Measurements from ENCODE around the gene RPL13A.
A peak's percentile ranks its signal among the peaks of the same experiment; 100 is the strongest.
"Not testable (repeated sequence)": the region's sequence is repeated elsewhere in the genome, so short reads cannot be mapped to it uniquely, and the experiment has no call there.

The RPL13A gene

DNA sequence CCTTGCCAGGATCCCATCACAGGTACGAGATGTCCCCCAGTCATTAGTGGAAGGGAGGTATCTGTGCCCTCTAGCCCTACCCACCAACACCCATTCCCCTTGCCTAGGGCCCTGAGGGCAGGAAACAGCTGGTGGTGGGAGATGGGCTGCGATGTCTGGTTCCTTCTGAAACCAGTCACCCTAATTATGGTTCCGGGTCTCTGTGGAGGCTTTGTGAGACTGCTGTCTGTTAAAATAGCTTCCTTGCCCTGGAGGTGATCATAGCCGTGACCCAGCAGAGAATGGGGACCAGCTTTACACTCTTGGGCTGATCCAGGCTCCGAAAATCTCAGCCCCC is 28.9 kb upstream of the RPL13A start:
- DNase-seq, result no peak

DNA sequence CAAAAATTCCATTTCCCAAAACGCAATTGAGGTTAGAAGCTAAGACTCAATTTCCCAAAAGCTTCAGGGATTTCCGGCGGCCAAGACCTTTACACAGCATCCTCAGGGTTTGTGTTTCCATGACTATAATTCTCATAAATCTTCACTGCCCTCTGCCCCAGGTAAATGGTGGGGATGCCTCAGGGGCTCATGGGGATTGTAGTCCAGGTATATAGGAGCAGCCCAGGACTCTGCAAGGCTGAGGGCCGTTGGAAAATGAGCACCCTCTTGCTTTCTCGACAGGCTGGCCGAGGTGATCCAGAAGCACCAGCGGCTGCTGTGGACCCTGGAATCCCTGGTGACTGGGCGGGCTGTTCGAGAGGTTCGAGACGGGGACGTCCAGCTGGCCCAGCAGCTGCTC is 28.0 kb upstream of the RPL13A start:
- no peak for DNase-seq

DNA sequence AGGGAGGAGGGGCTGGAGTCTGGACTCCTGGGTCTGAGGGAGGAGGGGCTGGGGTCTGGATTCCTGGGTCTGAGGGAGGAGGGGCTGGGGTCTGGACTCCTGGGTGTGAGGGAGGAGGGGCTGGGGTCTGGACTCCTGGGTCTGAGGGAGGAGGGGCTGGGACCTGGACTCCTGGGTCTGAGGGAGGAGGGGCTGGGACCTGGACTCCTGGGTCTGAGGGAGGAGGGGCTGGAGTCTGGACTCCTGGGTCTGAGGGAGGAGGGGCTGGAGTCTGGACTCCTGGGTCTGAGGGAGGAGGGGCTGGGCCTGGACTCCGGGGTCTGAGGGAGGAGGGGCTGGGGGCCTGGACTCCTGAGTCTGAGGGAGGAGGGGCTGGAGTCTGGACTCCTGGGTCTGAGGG is 26.3 kb upstream of the RPL13A start:
- DNase-seq, result not testable (repeated sequence)

DNA sequence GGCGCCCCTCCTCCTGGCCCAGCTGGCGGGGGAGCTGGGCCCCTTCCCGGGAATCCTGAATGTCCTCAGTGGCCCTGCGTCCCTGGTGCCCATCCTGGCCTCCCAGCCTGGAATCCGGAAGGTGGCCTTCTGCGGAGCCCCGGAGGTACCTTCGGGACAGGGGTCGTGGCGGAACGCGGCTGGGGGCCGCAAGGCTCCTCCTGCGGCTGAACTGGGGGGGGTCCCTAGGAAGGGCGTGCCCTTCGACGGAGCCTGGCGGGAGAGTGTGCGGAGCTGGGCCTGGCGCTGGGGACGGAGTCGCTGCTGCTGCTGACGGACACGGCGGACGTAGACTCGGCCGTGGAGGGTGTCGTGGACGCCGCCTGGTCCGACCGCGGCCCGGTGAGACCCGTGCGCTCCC is 25.8 kb upstream of the RPL13A start:
- no peak for DNase-seq

DNA sequence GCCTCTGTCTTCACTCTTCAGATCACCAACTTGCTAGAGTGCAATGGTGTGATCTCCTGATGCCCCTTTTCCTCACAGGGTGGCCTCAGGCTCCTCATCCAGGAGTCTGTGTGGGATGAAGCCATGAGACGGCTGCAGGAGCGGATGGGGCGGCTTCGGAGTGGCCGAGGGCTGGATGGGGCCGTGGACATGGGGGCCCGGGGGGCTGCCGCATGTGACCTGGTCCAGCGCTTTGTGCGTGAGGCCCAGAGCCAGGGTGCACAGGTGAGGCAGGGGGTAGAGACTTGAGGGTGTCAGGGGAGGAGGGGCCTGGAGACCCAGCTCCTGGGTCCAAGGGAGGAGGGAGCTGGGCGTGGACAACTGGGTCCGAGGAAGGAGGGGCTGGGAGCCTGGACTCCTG is 24.9 kb upstream of the RPL13A start:
- no peak for DNase-seq

DNA sequence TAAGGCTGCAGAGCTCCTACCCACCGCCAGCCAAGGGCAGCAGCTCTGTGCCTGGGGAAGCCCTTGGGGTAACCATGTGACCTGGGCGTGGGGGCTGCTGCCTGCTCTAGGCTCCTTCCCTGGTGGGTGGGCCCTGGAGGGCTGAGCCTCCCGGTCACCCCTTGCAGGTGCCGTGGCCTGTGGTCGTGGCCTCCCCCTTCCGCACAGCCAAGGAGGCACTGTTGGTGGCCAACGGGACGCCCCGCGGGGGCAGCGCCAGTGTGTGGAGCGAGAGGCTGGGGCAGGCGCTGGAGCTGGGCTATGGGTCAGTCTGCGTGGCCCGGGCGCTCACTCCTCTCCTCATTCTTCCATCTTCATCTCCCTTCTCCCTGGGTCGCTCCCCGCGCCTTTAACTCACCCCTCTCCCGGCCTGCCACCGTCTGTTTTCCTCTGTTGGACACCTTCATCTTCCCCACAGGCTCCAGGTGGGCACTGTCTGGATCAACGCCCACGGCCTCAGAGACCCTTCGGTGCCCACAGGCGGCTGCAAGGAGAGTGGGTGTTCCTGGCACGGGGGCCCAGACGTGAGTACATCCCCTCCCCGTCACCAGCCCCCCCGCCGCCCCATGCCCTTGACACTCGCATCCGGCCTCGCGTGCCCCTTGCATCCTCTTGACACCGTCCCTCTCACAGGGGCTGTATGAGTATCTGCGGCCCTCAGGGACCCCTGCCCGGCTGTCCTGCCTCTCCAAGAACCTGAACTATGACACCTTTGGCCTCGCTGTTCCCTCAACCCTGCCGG is 23.3 kb upstream of the RPL13A start:
- DNase-seq, result no peak

DNA sequence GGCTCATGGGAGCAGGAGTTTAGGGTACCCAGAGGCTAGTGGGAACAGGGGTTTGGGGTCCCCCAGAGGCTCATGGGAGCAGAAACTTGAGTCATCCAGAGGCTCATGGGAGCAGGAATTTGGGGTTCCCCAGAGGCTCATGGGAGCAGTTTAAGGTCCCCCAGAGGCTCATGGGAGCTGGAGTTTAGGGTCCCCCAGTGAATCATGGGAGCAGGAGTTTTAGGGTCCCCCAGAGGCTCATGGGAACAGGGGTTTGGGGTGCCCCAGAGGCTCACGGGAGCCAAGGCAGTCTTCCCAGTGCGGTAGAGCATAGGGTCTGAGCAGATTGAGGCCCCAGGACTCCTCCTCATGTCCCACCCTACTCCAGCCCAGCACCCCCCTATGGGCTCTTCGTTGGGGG is 22.0 kb upstream of the RPL13A start:
- no peak for DNase-seq

DNA sequence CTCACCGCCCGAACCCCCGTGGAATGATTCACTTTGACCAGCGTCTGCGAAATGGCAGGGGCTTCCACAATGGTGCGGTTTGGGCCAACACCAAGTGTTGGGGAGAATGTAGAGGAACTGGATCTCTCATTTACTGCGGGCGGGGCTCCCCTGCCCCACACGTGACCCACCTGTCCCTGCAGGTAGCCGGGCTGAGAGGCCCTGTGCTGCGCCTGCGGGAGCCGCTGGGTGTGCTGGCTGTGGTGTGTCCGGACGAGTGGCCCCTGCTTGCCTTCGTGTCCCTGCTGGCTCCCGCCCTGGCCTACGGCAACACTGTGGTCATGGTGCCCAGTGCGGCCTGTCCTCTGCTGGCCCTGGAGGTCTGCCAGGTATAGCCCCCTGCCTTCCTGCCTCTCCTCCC is 19.2 kb upstream of the RPL13A start:
- DNase-seq, result no peak

DNA sequence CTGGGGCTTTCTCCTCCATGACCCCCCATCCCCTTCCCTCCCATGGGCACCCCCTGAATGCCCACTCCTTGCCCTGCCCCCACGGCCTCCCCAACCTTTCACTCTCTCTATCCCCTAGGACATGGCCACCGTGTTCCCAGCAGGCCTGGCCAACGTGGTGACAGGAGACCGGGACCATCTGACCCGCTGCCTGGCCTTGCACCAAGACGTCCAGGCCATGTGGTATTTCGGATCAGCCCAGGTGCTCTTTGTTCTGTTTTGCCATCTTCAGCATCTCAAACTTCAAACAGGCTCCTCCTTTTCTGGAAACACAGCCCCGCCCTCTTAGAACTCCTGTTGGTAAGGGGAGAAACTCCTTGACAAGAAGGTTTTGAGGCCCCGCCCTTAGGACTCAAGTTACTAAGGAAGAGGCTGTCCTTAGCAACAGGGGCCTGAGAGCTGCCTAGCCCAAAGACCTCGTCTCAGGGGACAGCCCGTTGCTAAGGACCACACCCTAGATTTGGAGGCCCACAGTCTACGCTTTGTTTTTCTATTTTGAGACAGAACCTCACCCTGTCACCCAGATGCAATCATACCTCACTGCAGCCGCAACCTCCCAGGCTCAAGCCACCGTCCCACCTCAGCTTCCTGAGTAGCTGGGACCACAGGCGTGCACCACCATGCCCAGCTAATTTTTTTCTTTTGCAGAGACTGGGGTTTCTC is 18.5 kb upstream of the RPL13A start:
- DNase-seq, result peak; percentile 51 to 63

DNA sequence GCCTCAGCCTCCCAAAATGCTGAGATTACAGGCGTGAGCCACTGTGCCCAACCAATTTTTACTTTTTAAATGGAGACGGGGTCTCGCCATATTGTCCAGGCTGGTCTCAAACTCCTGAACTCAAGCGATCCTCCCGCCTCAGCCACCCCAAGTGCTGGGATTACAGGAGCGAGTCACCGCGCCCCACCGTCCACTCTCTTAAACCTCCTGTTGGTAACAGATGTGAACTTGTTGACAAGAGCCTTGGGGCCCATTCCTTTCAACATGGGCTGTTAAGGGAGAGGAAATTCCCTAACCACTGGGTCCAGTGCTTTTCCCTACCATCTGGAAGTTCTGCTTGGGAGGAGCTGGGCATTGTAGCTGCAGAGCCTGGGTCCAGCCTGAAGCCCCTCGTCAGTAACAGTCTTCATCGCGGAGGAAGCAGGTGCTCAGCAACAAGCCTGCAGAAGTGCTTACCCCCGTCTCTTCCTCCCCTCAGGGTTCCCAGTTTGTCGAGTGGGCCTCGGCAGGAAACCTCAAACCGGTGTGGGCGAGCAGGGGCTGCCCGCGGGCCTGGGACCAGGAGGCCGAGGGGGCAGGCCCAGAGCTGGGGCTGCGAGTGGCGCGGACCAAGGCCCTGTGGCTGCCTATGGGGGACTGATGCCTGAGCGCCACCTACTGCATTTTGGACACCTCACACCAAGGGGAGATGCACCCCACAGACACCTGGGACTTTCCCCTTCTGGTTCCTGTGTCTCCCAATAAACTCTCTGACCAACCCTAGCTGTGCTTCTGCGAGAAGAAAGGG is 17.4 kb upstream of the RPL13A start:
- no peak for DNase-seq

DNA sequence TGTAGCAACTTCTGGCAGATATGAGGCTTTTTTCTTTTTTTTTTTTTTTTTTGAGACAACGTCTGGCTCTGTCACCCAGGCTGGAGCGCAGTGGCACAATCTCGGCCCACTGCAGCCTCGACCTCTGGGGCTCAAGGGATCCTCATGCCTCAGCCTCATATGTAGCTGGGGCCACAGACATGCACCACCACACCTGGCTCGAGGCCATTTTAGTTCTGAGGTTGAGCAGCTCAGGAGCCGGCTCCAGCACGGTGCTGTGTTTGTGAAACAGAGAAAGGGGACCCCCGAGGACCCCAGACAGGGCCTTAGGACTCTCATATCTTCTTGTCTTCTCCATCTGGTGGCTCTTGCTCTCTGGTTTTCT is 16.8 kb upstream of the RPL13A start:
- no peak for DNase-seq

DNA sequence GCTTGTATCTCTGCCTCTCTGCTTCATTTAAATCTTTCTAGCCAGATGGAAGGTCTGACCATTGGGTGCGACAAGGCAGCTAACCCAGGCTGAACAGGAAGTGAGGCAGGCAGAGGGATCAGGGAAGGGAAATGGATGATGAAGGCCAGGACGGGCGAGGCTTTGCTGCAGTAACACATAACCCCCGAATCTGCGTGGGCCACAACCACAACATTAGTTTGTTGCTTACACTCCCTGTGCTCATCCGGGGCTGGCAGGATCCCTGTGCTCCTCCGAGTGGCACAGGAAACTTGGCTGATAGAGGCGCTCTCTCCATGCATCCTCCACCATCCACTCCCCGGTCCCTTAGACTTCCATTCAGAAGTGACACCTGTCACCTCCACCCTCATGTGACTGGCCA is 14.5 kb upstream of the RPL13A start:
- DNase-seq, result no peak

DNA sequence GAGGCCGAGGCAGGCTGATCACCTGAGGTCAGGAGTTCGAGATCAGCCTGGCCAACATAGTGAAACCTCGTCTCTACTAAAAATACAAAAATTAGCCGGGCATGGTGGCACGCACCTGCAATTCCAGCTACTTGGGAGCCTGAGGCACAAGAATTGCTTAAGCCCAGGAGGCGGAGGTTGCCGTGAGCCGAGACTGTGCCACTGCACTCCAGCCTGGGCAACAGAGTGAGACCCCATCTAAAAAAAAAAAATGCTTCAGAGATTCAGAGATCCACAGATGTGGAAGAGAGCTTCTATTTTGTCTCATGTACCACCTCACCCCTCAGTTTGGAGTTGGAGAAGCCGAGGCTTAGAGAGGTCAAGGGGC is 13.9 kb upstream of the RPL13A start:
- not testable (repeated sequence) for DNase-seq

DNA sequence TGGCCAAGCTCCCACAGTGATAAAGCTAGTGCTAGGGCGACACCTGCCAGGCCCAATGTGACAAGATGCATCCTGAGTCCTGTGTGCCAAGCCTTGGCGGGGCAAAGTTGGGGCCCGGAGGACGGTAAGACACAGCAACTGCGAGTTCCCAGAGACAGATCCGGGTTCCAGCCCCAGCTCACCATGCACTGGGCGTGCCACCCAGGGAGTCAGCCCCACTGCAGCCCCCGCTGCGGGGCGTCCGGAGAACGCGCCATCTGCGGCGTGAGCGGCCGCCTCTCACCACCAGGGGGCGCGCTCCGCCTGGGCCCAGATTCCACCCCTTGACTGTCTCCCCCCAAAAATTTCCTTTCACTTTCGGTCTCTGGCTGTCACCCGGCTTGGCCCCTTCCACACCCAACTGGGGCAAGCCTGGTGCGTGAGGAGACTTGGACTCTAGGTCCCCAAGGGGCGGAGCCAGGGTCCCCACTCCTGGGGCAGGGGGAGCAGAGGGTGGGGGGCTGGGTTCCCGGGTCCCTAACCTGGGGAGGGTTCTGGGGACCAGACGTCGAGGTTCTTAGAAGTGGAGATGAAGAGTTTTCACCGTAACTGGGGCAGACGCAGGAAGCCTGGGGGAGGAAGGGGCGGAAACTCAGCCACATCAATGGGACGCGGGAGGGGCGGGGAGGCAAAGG is 13.4 kb upstream of the RPL13A start, which contains the start of gene FLT3LG:
Gene FLT3LG, plus strand, starts transcription at position 348 of the 674 bp plus-strand sequence. CDS start 425 bp downstream, outside the sequence.
- peak; percentile 24 to 60 for DNase-seq

DNA sequence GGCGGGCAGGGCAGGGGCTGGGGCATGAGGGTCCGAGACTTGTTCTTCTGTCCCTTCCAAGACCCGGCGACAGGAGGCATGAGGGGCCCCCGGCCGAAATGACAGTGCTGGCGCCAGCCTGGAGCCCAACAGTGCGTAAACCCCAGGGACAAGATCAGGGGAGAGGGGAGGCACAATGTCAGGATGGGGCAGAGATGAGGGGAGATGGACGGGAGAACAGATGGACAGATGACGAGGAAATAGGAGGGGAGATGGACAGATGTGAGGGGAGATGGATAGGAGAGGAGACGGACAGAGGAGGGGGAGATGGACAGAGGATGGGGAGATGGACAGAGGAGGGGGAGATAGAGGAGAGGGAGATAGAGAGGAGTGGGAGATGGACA is 12.9 kb upstream of the RPL13A start:
- no peak for DNase-seq

DNA sequence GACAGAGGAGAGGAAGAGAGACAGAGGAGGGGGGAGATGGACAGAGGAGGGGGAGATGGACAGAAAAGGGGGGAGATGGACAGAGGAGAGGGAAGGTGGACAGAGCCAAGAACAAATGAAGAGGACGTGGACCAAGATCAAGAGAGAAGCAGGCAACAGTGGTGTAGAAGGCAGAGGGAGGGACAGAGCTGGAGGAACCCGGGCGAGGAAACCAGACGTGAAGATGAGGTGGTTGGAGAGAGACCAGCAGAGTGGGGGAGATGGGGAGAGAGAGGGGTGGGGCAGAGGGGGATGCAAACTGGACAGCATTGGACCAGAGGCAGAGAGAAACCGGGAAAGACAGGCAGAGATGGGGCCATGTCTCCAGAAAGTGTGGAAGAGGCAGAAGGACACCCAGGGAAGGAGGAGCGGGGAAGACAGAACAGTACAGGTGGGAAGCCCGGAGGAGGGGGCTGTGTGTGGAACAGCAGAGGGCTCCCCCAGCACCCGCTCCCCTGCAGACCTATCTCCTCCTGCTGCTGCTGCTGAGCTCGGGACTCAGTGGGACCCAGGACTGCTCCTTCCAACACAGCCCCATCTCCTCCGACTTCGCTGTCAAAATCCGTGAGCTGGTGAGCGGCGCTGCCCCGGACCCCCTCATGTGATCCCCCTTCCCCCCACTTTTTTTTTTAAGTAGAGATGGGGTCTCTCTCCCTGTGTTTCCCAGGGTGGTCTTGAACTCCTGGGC is 12.1 kb upstream of the RPL13A start:
- no peak for DNase-seq

DNA sequence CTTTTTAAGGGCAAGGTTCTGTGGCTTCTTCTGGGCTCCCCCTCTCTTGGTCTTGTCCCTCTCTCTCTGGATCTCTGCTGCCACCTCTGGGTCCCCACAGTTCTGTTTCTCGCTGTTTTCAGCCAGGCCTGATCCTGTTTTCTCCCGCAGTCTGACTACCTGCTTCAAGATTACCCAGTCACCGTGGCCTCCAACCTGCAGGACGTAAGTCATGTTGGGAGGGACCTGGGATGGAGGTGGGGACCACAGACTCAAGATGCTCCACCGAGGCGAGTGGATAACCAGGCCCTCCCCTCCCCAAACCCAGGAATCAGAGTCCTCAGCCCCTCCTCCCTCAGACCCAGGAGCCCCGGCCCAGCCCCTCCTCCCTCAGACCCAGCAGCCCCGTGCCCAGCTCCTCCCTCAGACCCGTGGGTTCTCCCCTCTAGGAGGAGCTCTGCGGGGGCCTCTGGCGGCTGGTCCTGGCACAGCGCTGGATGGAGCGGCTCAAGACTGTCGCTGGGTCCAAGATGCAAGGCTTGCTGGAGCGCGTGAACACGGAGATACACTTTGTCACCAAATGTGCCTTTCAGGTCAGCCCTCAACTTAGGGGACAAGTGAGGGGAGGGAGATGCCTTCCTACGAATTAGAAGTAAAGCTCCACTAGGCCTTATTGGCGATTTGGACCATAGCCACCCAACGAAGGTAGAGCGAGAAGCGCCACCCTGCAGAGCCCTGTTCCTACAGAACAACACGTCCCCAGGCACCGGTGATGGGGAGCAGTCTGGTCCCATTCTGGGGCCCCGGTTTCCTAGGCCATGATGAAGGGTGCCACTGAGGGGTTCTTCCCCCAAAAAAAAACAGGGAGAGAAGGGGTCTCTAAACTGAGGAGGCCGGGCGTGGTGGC is 11.2 kb upstream of the RPL13A start:
- peak; percentile 25 to 87 for DNase-seq

DNA sequence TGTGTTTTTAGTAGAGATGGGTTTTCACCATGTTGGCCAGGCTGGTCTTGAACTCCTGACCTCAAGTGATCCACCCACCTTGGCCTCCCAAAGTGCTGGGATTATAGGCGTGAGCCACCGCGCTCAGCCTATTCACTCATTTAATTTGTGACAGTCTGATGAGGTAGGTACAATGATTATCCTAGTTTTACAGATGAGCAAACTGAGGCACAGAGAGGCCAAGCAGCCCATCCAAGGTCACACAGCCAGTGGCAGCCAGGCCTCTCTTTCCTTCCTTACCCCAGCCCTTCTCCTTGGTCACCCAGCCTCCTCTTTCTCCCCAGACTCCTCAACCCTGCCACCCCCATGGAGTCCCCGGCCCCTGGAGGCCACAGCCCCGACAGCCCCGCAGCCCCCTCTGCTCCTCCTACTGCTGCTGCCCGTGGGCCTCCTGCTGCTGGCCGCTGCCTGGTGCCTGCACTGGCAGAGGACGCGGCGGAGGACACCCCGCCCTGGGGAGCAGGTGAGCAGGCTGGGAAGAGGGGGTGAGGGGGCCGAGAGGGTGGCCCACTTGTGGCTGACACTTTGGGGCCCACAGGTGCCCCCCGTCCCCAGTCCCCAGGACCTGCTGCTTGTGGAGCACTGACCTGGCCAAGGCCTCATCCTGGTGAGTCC is 7.3 kb upstream of the RPL13A start:
- DNase-seq, result no peak

DNA sequence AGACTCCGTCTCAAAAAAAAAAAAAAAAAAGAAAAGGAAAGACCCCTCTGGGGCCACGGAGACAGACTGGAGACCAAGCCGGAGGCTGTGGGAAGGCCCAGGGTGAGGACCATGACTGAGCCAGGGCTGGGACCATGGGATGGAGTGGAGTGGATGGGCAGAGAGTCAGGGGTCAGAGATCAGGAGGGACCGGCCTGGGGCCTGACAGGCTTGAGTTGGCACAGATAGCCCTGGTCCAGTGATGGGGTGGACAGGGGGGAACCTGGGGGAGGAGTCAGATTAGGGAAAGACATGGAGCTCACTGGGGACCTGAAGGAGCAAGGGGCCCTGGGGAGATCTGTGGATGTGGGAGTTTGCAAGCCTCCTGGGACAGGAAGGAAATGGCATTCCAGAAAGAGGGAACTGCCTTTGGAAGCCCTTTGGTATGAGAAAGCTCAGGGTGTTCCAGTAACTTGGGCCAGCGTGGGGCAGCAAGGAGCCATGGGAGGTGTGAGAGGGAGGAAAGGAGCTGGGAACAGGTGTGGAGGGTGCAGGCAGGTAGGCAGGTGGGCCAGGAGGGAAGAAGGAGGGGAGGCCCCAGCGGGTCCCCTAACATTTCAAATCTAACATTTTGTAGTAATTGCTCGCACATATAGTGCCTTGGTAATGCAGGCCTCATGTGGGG is 6.3 kb upstream of the RPL13A start:
- no peak for DNase-seq

DNA sequence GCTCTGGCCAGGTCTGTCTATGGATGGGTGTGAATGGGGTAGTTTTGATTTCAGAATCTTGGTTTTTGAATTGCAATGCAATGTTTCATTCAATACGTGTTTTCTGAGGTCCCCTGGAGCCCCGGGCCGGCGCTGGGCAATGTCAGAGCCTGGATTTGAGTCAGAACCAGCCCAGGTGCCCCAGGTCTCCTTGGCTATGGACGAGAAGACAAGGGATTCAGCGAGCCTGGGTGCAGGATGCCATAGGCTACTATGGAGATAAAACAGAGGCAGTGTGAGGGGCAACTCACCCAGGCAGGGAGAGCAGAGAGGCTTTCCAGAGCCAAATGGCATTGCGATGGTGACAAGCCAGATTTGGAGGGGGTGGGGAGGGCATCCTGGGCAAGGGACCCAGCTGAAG is 1.2 kb upstream of the RPL13A start:
- no peak for DNase-seq
